COLO668 (cell line): ENCODE results near the gene HEATR5A.
"Not testable (repeated sequence)": the region's sequence is repeated elsewhere in the genome, so short reads cannot be mapped to it uniquely, and the experiment has no call there.

Experiments used
- DNase-seq: peaks from one replicate; lab custom pipeline; 2025; ENCODE audit not compliant: unreplicated experiment; lab: John Stamatoyannopoulos, UW

HEATR5A gene

GRCh38 chr14:31287294-31287972 is 132.9 kb downstream of the HEATR5A start:
- DNase-seq = no peak

DNA sequence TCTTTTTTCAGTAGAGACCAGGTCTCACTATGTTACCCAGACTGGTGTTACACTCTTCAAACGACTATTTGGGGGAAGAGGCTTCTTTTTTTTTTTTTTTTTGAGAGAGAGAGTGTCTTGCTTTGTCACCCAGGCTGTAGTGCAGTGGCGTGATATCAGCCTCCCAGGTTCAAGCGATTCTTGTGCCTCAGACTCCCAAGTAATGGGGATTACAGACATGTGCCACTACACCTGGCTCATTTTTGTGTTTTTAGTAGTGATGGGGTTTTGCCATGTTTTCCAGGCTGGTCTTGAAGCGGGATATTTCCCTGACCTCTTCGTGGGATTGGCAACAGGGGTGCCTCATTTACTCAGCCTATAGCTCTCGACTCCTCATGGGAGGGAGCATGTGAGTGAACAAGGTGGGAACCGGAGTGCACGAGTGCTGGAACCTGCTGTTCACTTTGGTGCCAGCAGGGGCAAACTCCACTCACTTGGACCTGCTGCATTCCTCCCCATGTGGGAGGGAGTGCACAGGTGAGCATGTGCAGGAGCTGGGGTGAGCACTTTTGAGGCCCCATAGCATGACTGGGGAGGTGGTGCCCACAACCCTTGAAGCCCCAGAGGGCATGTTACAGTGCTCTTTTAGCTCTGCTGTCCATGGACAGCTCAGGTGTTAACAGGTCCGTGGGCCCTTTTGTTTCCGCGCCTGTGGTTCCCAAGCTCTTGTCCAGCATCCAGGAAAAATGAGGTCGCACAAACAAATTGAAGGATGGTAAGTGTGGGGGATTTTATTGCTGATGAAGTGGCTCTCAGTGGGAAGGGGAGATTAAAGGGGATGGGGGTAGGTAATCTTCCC is 133.7 kb downstream of the HEATR5A start:
- DNase-seq = no peak

GRCh38 chr14:31283578-31284252 is 136.6 kb downstream of the HEATR5A start:
- DNase-seq = no peak

- DNase-seq = no peak
These were observed 137.2 kb downstream of the HEATR5A start for GRCh38 chr14:31283153-31283552.

DNA sequence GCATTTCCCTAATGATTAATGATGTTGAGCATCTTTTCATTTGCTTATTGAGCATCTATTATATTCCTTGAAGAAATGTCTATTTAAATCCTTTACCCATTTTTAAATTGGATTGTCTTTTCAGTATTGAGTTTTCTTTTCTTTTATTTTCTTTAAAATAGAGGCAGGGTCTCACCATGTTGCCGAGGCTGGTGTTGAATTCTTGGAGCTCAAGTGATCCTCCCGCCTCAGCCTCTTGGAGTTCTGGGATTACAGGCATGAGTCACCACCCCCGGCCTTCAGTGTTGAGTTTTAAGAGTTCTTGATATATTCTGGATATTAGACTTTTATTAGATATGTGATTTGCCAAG is 139.5 kb downstream of the HEATR5A start:
- DNase-seq = no peak

DNA sequence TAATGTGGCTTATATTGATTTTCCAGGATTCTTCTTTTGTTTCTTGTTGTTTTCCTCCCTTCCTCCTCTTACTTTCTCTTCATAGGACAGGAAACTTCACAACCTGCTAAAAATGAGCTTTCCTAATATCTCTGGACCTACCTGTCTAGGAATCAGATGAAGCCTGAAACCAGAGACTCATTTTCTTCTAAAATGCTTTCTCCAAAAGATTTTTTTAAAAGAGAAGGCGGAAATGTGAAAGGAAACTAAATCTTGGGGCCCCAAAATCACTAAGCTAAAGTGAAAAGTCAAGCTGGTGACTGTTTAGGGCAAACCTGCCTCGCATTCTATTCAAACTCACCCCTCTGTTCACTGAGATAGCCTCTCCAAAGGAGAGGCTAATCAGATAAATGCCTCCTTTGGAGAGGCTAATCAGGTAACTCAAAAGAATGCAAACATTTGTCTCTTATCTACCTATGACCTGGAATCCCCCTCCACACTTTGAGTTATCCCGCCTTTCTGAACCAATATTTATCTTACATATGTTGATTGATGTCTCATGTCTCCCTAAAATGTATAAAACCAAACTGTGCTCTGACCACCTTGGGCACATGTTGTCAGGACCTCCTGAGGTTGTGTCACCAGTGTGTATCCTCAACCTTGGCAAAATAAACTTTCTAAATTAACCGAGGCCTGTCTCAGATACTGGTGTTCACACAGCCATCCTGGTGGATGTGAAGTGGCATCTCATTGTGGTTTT is 140.0 kb downstream of the HEATR5A start:
- no peak for DNase-seq

- no peak for DNase-seq
These were observed 141.5 kb downstream of the HEATR5A start for GRCh38 chr14:31278883-31279282.

DNA sequence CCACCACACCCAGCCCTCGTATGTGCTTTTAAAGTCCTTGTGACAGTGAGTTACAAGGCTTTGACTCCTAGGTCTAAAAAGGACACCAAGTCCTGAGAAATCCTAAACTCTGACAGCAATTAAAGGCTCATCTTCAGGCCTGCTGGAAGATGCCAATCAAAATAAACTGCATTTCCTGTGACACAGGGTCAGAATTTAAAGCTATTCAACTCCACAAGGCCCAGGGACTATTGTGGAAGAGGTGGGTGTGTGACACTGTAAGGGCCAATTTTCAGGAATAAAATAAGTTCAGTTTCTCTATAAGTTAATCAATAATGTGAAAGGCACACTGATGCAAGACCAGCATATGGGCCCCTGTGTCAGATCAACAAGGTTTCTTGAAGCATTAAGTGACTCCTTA is 143.3 kb downstream of the HEATR5A start:
- DNase-seq = no peak

- DNase-seq = not testable (repeated sequence)
These were observed 143.9 kb downstream of the HEATR5A start for GRCh38 chr14:31276417-31276816.

- no peak for DNase-seq
These were observed 144.6 kb downstream of the HEATR5A start for GRCh38 chr14:31275731-31276130.

DNA sequence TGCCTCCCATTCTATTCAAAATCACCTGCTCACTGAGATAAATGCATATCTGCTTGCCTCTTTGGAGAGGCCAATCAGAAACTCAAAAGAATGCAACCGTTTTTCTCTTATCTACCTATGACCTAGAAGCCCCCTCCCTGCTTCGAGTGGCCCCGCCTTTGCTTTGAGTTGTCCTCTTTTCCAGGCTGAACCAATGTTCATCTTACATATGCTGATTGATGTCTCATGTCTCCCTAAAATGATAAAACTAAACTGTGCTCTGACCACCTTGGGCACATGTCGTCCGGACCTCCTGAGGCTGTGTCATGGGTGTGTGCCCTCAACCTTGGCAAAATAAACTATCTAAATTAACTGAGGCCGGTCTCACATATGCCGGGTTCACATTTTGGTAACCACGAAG is 148.7 kb downstream of the HEATR5A start:
- no peak for DNase-seq

- no peak for DNase-seq
These were observed 150.1 kb downstream of the HEATR5A start for GRCh38 chr14:31270196-31270772.

DNA sequence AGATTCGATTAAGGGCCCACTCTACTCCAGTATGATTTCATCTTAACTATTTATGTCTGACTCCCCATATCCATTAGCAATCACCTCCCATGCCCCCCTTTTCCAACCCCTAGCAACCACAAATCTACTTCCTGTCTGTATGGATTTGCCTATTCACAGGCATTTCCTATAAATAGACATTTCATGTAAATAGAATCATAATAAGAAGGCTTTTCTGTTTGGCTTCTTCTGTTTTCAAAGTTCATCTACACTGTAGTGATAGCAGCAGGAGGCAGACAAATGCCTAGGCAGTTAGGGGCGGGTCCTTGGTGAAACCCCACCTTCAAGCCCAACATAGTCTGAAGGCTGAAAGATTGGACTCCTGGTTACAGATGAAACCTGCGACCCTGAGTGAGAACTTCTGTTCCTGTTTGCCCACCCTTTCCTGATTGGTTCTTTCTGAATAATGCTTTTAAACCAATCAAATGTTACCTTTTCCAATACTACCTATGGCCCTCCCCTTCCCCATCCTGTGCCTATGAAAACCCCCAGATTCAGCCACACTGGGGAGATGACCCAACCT is 150.6 kb downstream of the HEATR5A start:
- no peak for DNase-seq

DNA sequence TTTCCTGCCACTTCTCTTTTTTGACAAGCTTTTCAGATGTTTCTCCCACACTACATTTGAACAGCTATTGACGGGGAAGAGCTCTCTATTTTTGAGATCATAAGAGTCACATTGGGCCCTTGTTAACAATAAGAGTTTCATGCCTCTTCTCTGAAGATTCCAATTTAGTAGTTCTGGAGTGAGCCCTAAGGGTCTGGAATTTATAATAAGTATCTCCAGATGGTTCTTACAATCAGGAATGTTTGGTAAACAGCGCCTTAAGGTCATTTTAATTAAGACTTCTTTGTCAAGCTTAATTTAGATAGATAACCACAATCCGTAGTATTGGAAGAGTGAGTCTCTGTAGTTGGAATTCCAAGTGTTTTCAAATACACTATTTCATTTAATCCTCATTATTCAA is 152.1 kb downstream of the HEATR5A start:
- no peak for DNase-seq

- no peak for DNase-seq
These were observed 153.7 kb downstream of the HEATR5A start for GRCh38 chr14:31266437-31267331.

DNA sequence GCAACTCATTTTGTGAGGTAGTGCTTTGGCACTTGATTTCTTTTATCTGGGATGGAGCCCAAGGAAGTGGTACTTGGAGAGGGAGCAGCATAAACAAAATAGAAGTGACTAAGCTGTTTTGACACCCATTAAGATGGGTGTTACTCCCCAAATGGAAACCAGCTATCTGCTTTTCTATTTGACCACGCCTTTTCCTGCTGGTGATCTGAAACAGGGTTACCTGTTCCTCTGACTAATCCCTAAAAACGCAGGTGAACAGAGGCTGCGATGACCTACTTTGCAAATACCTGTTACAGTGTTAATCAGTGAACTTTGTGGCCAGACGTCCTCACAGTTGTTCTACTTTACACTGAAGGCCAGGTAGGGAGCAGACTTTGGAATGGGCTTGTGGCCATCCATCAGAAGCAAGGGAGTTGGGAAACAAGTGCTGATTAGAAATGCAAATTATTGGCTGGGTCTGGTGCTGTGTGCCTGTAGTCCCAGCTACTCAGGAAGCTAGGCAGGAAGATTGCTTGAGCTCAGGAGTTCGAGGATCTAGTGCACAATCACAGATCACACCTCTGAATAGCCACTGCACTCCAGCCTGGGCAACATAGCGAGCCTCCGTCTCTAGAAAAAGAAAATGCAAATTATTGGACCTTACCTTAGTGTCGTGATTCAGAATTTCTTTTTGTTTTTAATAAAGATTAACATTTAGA is 154.5 kb downstream of the HEATR5A start:
- no peak for DNase-seq

GRCh38 chr14:31263485-31264133 is 156.7 kb downstream of the HEATR5A start:
- no peak for DNase-seq

DNA sequence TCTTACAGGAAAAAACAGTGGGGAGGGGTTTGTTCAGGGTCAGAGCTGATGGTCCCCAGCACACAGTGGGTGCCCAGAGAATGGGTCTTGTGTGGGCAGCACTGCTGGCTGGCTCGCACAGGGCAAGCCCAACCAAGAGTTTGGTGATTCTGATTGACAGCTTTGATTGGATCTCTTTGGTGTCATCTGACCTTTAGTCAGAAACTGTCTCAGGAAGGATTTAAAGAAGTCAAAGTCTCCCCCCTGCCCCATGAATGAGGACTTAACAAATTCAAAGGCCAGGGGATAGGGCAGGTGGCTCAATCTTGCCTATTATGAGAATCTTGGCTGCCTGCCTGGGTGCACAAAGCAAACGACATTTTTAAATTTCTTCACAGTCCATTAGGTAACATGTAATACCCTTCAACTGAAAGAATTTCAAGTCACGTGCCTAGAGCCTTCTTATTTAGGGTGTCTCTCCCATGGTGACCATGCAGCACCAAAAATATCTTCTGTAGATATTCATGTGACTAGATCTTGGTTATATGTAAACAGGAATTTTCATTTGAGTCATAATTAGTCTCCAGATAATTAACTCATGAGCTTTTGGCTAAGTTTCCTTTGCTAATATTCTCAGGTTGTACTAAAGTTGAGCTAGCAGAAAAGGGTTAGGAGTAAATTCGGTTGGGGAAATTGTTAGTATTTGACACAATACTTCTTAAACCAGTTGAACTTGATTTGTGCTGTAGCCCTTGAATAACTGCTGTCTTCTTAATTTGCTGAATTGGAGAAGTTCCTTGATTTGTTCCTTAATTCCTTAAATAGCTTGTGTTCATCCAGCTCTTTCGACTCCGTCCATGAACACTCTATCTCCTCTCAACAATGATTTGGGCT is 158.3 kb downstream of the HEATR5A start:
- no peak for DNase-seq
